ENCODE measurements around the gene ARRDC4. TPM values are rescaled to one million over a fixed set of nuclear protein-coding genes. Genes with fewer than 3 reads are reported as not detected.
A peak's percentile ranks its signal among the peaks of the same experiment; 100 is the strongest.

The ARRDC4 gene
- total and polyA plus RNA-seq, 8 donors, result 10.8 to 32.7 (median 15.2) TPM

- TF ChIP-seq, protein P1, sequence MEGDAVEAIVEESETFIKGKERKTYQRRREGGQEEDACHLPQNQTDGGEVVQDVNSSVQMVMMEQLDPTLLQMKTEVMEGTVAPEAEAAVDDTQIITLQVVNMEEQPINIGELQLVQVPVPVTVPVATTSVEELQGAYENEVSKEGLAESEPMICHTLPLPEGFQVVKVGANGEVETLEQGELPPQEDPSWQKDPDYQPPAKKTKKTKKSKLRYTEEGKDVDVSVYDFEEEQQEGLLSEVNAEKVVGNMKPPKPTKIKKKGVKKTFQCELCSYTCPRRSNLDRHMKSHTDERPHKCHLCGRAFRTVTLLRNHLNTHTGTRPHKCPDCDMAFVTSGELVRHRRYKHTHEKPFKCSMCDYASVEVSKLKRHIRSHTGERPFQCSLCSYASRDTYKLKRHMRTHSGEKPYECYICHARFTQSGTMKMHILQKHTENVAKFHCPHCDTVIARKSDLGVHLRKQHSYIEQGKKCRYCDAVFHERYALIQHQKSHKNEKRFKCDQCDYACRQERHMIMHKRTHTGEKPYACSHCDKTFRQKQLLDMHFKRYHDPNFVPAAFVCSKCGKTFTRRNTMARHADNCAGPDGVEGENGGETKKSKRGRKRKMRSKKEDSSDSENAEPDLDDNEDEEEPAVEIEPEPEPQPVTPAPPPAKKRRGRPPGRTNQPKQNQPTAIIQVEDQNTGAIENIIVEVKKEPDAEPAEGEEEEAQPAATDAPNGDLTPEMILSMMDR (IDR thresholded peaks at IDR 0.05), result no peak
- Histone ChIP-seq H3K27me3 (no peaks in the 10 kb centered on the region), H3K4me3 (no peak overlapping the region), H3K27ac (peak overlapping the region in 3 of 4 donors; percentile 23 to 55 (median 33)), H3K4me1 (peaks cover 0 to 7% (median 5%) of the 10 kb centered on the region in 3 donors), H3K9me3 (no peaks in the 10 kb centered on the region), H3K36me3 (no peaks in the 10 kb centered on the region)
- intact Hi-C loops (cut with DNase I), result no loop called here
- peak; percentile 88 to 93 (median 90) for ATAC-seq
- FAIRE-seq, result no peak
- WGBS, 2 donors, result 81 to 97% methylated on average over 1 of the region's 1 CpG
- peak in 4 of 6 donors; percentile 27 to 56 (median 32) for DNase-seq
Observed at GRCh38 chr15:97941572-97941971, 18.9 kb upstream of the ARRDC4 start.

DNA sequence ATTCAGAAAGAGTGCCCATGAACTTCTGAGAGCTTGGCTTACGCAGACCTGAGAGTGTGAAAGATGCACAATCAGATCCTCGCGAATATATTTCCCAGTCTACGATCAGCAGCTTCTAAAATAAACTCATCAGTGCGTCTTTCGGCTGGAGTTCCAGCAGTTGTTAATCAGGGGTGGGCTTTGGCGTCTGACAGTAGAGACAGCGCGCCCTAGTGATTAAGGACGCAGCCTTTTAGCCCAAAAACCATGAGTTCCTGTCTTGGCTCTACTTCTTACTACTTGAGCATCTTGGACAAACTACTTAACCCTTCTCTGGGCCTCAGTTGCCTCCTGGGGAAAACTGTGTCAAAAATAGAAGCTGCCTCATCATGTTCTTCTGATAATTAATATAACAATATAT lies 15.8 kb upstream of the ARRDC4 start:
- intact Hi-C loops (cut with DNase I), result no loop called here
- FAIRE-seq (no peak), ATAC-seq (no peak), DNase-seq (no peak)
- H3K36me3 ChIP-seq, result no peaks in the 10 kb centered on the region
- no peak overlapping the region for H3K4me3 ChIP-seq
- 82 to 84% methylated on average over 10 of the region's 10 CpGs for WGBS, 2 donors
- no peak overlapping the region for H3K27ac ChIP-seq
- no peaks in the 10 kb centered on the region for H3K9me3 ChIP-seq
- H3K4me1 ChIP-seq, result peaks cover 0 to 7% (median 5%) of the 10 kb centered on the region in 3 donors
- no peaks in the 10 kb centered on the region for H3K27me3 ChIP-seq
- TF ChIP-seq, protein P1 (IDR thresholded peaks at IDR 0.05), result no peak

GRCh38 chr15:97947465-97948260 lies 12.8 kb upstream of the ARRDC4 start:
- H3K27ac ChIP-seq, result no peak overlapping the region
- TF ChIP-seq, protein P1 (IDR thresholded peaks at IDR 0.05), result no peak
- no peaks in the 10 kb centered on the region for H3K27me3 ChIP-seq
- FAIRE-seq (no peak), DNase-seq (no peak), ATAC-seq (no peak)
- no peaks in the 10 kb centered on the region for H3K36me3 ChIP-seq
- H3K4me1 ChIP-seq, result no peaks in the 10 kb centered on the region
- no peak overlapping the region for H3K4me3 ChIP-seq
- intact Hi-C loops (cut with DNase I), result no loop called here
- WGBS, 2 donors, result 80 to 82% methylated on average over 14 of the region's 14 CpGs
- H3K9me3 ChIP-seq, result no peaks in the 10 kb centered on the region

- WGBS, 2 donors, result 74 to 79% methylated on average over 6 of the region's 6 CpGs
- no peaks in the 10 kb centered on the region for H3K27me3 ChIP-seq
- FAIRE-seq, result no peak
- TF ChIP-seq, protein P1 (IDR thresholded peaks at IDR 0.05), result no peak
- H3K4me3 ChIP-seq, result no peak overlapping the region
- H3K36me3 ChIP-seq, result no peaks in the 10 kb centered on the region
- no peak for ATAC-seq
- H3K27ac ChIP-seq, result no peak overlapping the region
- no peak for DNase-seq
- no peaks in the 10 kb centered on the region for H3K9me3 ChIP-seq
- H3K4me1 ChIP-seq, result no peaks in the 10 kb centered on the region
- intact Hi-C loops (cut with DNase I), result no loop called here
Observed at GRCh38 chr15:97953254-97953653, 7.2 kb upstream of the ARRDC4 start.

GRCh38 chr15:97953748-97954147 lies 6.8 kb upstream of the ARRDC4 start:
- no peaks in the 10 kb centered on the region for H3K36me3 ChIP-seq
- intact Hi-C loops (cut with DNase I), result no loop called here
- TF ChIP-seq, protein P1 (IDR thresholded peaks at IDR 0.05), result no peak
- H3K27me3 ChIP-seq, result no peaks in the 10 kb centered on the region
- no peak for FAIRE-seq
- H3K27ac ChIP-seq, result no peak overlapping the region
- DNase-seq, result no peak
- WGBS, 2 donors, result 83 to 91% methylated on average over 8 of the region's 8 CpGs
- ATAC-seq, result no peak
- no peaks in the 10 kb centered on the region for H3K4me1 ChIP-seq
- H3K9me3 ChIP-seq, result no peaks in the 10 kb centered on the region
- no peak overlapping the region for H3K4me3 ChIP-seq
